NT2/D1 (cell line): ENCODE results near the gene MRPL27.

Experiments used
- DNase-seq: peaks from one replicate; pipeline ENCODE4 v3.0.0-alpha.2; 2011; ENCODE audit warnings: low read depth, low spot score
- H3K27me3 ChIP-seq: 2 replicates; pipeline ENCODE4 v1.6.0; 2011; ENCODE audit warnings: mild to moderate bottlenecking; ENCODE audit not compliant: insufficient read length, insufficient read depth
- H3K36me3 ChIP-seq: 2 replicates; pipeline ENCODE4 v1.6.1; 2011; ENCODE audit warnings: mild to moderate bottlenecking, low read length, mixed read lengths; ENCODE audit not compliant: insufficient read depth, insufficient read length
- H3K4me1 ChIP-seq: 2 replicates; pipeline ENCODE4 v1.5.1; 2011; ENCODE audit not compliant: insufficient read depth, insufficient read length
- H3K4me3 ChIP-seq: 2 replicates; pipeline ENCODE4 v1.5.1; 2011; ENCODE audit warnings: low read depth; ENCODE audit not compliant: insufficient read length
- H3K9ac ChIP-seq: 2 replicates; pipeline ENCODE4 v1.6.0; 2011; ENCODE audit warnings: low read depth; ENCODE audit not compliant: insufficient read length
- H3K9me3 ChIP-seq: 2 replicates; pipeline ENCODE4 v1.5.1; 2011; ENCODE audit warnings: mild to moderate bottlenecking, low read length; ENCODE audit not compliant: insufficient read depth
- SUZ12 ChIP-seq: IDR thresholded peaks from 2 replicates; pipeline ENCODE4 v1.6.1; 2011; ENCODE audit not compliant: insufficient read length, insufficient read depth; ENCODE audit errors: extremely low read depth
- YY1 ChIP-seq: IDR thresholded peaks from 2 replicates; pipeline ENCODE4 v1.6.1; 2011; ENCODE audit not compliant: insufficient read length, insufficient read depth
- ZNF274 ChIP-seq: IDR thresholded peaks from 2 replicates; pipeline ENCODE4 v1.6.1; 2011; ENCODE audit warnings: mild to moderate bottlenecking, low read depth, low read length

Gene MRPL27

GRCh38 chr17:50364061-50364458 is 8.9 kb downstream of the MRPL27 start:
- no peak for DNase-seq
- Histone ChIP-seq H3K27me3 (no peaks in the 10 kb centered on the region), H3K4me1 (peaks cover 17% of the 10 kb centered on the region), H3K36me3 (peaks cover 69% of the 10 kb centered on the region), H3K4me3 (no peak overlapping the region), H3K9ac (no peak overlapping the region), H3K9me3 (no peaks in the 10 kb centered on the region)
- TF ChIP-seq ZNF274 (no peak), SUZ12 (no peak), YY1 (no peak)

GRCh38 chr17:50363217-50364060 is 9.5 kb downstream of the MRPL27 start:
- peaks cover 17% of the 10 kb centered on the region for H3K4me1 ChIP-seq
- H3K9me3 ChIP-seq = no peaks in the 10 kb centered on the region
- peaks cover 69% of the 10 kb centered on the region for H3K36me3 ChIP-seq
- peak; percentile 80 for DNase-seq
- H3K4me3 ChIP-seq = no peak overlapping the region
- H3K27me3 ChIP-seq = no peaks in the 10 kb centered on the region
- TF ChIP-seq SUZ12 (no peak), YY1 (no peak)
- H3K9ac ChIP-seq = peak overlapping the region; percentile 23

- H3K36me3 ChIP-seq = peaks cover 69% of the 10 kb centered on the region
- H3K9me3 ChIP-seq = no peaks in the 10 kb centered on the region
- no peak for TF ChIP-seq YY1
- TF ChIP-seq SUZ12 = no peak
- TF ChIP-seq ZNF274 = no peak
These were observed 10.3 kb downstream of the MRPL27 start for GRCh38 chr17:50362661-50363060.

GRCh38 chr17:50361561-50362480 is 11.2 kb downstream of the MRPL27 start:
- Histone ChIP-seq H3K36me3 (peaks cover 67% of the 10 kb centered on the region), H3K9ac (no peak overlapping the region), H3K27me3 (no peaks in the 10 kb centered on the region), H3K4me1 (peaks cover 17% of the 10 kb centered on the region), H3K4me3 (no peak overlapping the region), H3K9me3 (no peaks in the 10 kb centered on the region)
- DNase-seq = peak; percentile 63
- TF ChIP-seq ZNF274 (no peak), SUZ12 (no peak), YY1 (no peak)

More at GRCh38 chr17:50362661-50363060, 10.3 kb downstream of the MRPL27 start:
- no peak for DNase-seq
- no peaks in the 10 kb centered on the region for H3K27me3 ChIP-seq
- no peak overlapping the region for H3K4me3 ChIP-seq
- no peak overlapping the region for H3K9ac ChIP-seq
- peaks cover 17% of the 10 kb centered on the region for H3K4me1 ChIP-seq

GRCh38 chr17:50360486-50361115 is 12.4 kb downstream of the MRPL27 start:
- no peak overlapping the region for H3K9ac ChIP-seq
- H3K36me3 ChIP-seq = peaks cover 67% of the 10 kb centered on the region
- H3K9me3 ChIP-seq = no peaks in the 10 kb centered on the region
- no peak overlapping the region for H3K4me3 ChIP-seq
- H3K27me3 ChIP-seq = no peaks in the 10 kb centered on the region
- DNase-seq = no peak
- H3K4me1 ChIP-seq = peaks cover 17% of the 10 kb centered on the region
- TF ChIP-seq ZNF274 (no peak), SUZ12 (no peak), YY1 (no peak)

- Histone ChIP-seq H3K36me3 (peaks cover 67% of the 10 kb centered on the region), H3K27me3 (no peaks in the 10 kb centered on the region), H3K4me3 (no peak overlapping the region), H3K9me3 (no peaks in the 10 kb centered on the region), H3K9ac (no peak overlapping the region), H3K4me1 (peaks cover 14% of the 10 kb centered on the region)
- DNase-seq = no peak
- no peak for TF ChIP-seq YY1
- no peak for TF ChIP-seq ZNF274
- no peak for TF ChIP-seq SUZ12
These were observed 13.0 kb downstream of the MRPL27 start for GRCh38 chr17:50359998-50360461.
